Sigmoid colon (tissue), 7 donors: Measurements from ENCODE around the gene ALPG. TPM values are rescaled to one million over a fixed set of nuclear protein-coding genes. Genes with fewer than 3 reads are reported as not detected.
"Not testable (repeated sequence)": the region's sequence is repeated elsewhere in the genome, so short reads cannot be mapped to it uniquely, and the experiment has no call there.

Experiments
- DNase-seq: peaks from one replicate; pipeline ENCODE4 v3.0.0-alpha.2; 2019
- H3K27ac ChIP-seq, 4 donors: fragments of 200-600 bp; sonication (generic); one replicate each; pipeline ENCODE4 v1.5.1; 2016 to 2019; ENCODE audit warnings: mild to moderate bottlenecking in 1 of 4
- H3K27me3 ChIP-seq, 3 donors: fragments of 200-600 bp; sonication (generic); one replicate each; pipeline ENCODE4 v1.5.1; 2019; ENCODE audit warnings: mild to moderate bottlenecking in 1 of 3
- H3K36me3 ChIP-seq, 4 donors: fragments of 200-600 bp; sonication (generic); one replicate each; pipeline ENCODE4 v1.5.1; 2016 to 2019
- H3K4me1 ChIP-seq, 4 donors: fragments of 200-600 bp; sonication (generic); one replicate each; pipeline ENCODE4 v1.5.1; 2017 to 2019
- H3K4me3 ChIP-seq, 4 donors: fragments of 200-600 bp; sonication (generic); one replicate each; pipeline ENCODE4 v1.5.1; 2017 to 2019; ENCODE audit warnings: mild to moderate bottlenecking in 2 of 4, moderate library complexity in 1 of 4
- H3K9me3 ChIP-seq, 4 donors: fragments of 200-600 bp in 3 of 4; sonication (generic) in 3 of 4; one replicate each; pipeline versions ENCODE4 v1.5.1 to v1.6.1; 2013 to 2019
- CTCF ChIP-seq, 4 experiments: fragments of 450-650 bp in 3 of 4; fragments of 200-600 bp in 1 of 4; IDR thresholded peaks; one replicate each; pipeline ENCODE4 v1.5.1; 2016 to 2019; ENCODE audit warnings: antibody characterized with exemption in 4 of 4, mild to moderate bottlenecking in 3 of 4, moderate library complexity in 2 of 4
- EP300 ChIP-seq, 4 donors: sonication (generic); formaldehyde crosslinking; IDR thresholded peaks; one replicate each; pipeline ENCODE4 v1.6.1; 2017; ENCODE audit warnings: antibody characterized with exemption in 4 of 4
- POLR2A ChIP-seq, 2 donors: fragments of 450-650 bp; IDR thresholded peaks; one replicate each; pipeline ENCODE4 v1.6.1; 2016; ENCODE audit warnings: antibody characterized with exemption in 2 of 2, mild to moderate bottlenecking in 2 of 2, moderate library complexity in 2 of 2
- POLR2AphosphoS5 ChIP-seq, 4 donors: sonication (generic); formaldehyde crosslinking; IDR thresholded peaks; one replicate each; pipeline ENCODE4 v1.6.1; 2017; ENCODE audit warnings: antibody characterized with exemption in 4 of 4
- WGBS, 2 donors: extraction: QIAGEN DNeasy Blood & Tissue Kit; methylation state at CpG; one replicate each; pipeline ENCODE4 v1.1.7; 2013; 5-methylcytosine and 5-hydroxymethylcytosine counted together
- intact Hi-C: fragments of 100-400 bp; cut with DNase I; formaldehyde crosslinking; loops from one replicate; pipeline ENCODE4 v1.15.1; 2023
- polyA plus RNA-seq, 3 donors: library from polyadenylated mRNA; stranded (reverse); fragments of 200-250 nt; gene quantifications; one replicate each; pipeline ENCODE4 v1.2.3, GENCODE V29; 2013
- total RNA-seq, 4 donors: library from RNA; depleted of rRNA; stranded (reverse); fragments of >200 nt; gene quantifications; one replicate each; pipeline ENCODE4 v1.1.0, GENCODE V29; 2016
- donor health status: healthy with polysubstance abuse.
- donor health status: Bipolar disorder and iron deficiency.
- donor health status: healthy.

ALPG gene
- total and polyA plus RNA-seq, 7 donors: 0.10 TPM; not detected in 6

GRCh38 chr2:232377319-232377718 is 29.3 kb upstream of the ALPG start:
- peaks cover 3 to 22% (median 8%) of the 10 kb centered on the region in 3 donors for H3K27me3 ChIP-seq
- intact Hi-C loops: no loop called here
- H3K4me1 ChIP-seq: no peaks in the 10 kb centered on the region
- no peaks in the 10 kb centered on the region for H3K36me3 ChIP-seq
- DNase-seq: peak; percentile 22
- H3K4me3 ChIP-seq: no peak overlapping the region
- WGBS, 2 donors: 92 to 94% methylated on average over 7 of the region's 7 CpGs
- H3K9me3 ChIP-seq: no peaks in the 10 kb centered on the region
- H3K27ac ChIP-seq: no peak overlapping the region
- no peak for TF ChIP-seq POLR2A (IDR thresholded peaks at IDR 0.05)
- TF ChIP-seq EP300 (IDR thresholded peaks at IDR 0.05): no peak
- no peak for TF ChIP-seq POLR2AphosphoS5 (IDR thresholded peaks at IDR 0.05)
- no peak for TF ChIP-seq CTCF (IDR thresholded peaks at IDR 0.05)

GRCh38 chr2:232377841-232378734 is 28.6 kb upstream of the ALPG start:
- H3K27me3 ChIP-seq: peaks cover 3 to 30% (median 16%) of the 10 kb centered on the region in 3 donors

GRCh38 chr2:232378735-232379151 is 27.9 kb upstream of the ALPG start, which contains the start of gene ALPP:
Gene ALPP, plus strand, starts transcription at chr2:232378751. Its CDS starts 52 bp downstream, at chr2:232378803.
- H3K27me3 ChIP-seq: peaks cover 3 to 36% (median 19%) of the 10 kb centered on the region in 3 donors
- H3K4me1 ChIP-seq, H3K4me3 ChIP-seq, H3K36me3 ChIP-seq, intact Hi-C loops, H3K27ac ChIP-seq, H3K9me3 ChIP-seq: not testable (repeated sequence)
- WGBS, 2 donors: 78 to 88% methylated on average over 12 of the region's 12 CpGs
- DNase-seq: peak; percentile 42

More at GRCh38 chr2:232377841-232378734, 28.6 kb upstream of the ALPG start:
- H3K4me1 ChIP-seq: no peaks in the 10 kb centered on the region
- WGBS, 2 donors: 70 to 74% methylated on average over 17 of the region's 17 CpGs
- no peak for TF ChIP-seq POLR2AphosphoS5 (IDR thresholded peaks at IDR 0.05)
- TF ChIP-seq CTCF (IDR thresholded peaks at IDR 0.05): no peak
- TF ChIP-seq POLR2A (IDR thresholded peaks at IDR 0.05): no peak
- TF ChIP-seq EP300 (IDR thresholded peaks at IDR 0.05): no peak
- H3K9me3 ChIP-seq: no peaks in the 10 kb centered on the region
- intact Hi-C loops: no loop called here
- H3K36me3 ChIP-seq: no peaks in the 10 kb centered on the region
- DNase-seq: peak; percentile 50
- H3K4me3 ChIP-seq: no peak overlapping the region
- H3K27ac ChIP-seq: no peak overlapping the region

- H3K27me3 ChIP-seq: peaks cover 3 to 47% (median 19%) of the 10 kb centered on the region in 3 donors
- peak; percentile 61 for DNase-seq
- 83 to 89% methylated on average over 41 of the region's 41 CpGs for WGBS, 2 donors
These were observed 26.7 kb upstream of the ALPG start for GRCh38 chr2:232379610-232380590.

GRCh38 chr2:232381204-232382031 is 25.2 kb upstream of the ALPG start:
- H3K4me1 ChIP-seq, H3K4me3 ChIP-seq, H3K36me3 ChIP-seq, H3K9me3 ChIP-seq, intact Hi-C loops, H3K27ac ChIP-seq: not testable (repeated sequence)
- peak; percentile 34 for DNase-seq
- WGBS, 2 donors: 38 to 45% methylated on average over 59 of the region's 59 CpGs
- peaks cover 3 to 60% (median 23%) of the 10 kb centered on the region in 3 donors for H3K27me3 ChIP-seq

More at GRCh38 chr2:232379610-232380590, 26.7 kb upstream of the ALPG start:
- intact Hi-C loops, H3K4me3 ChIP-seq, H3K9me3 ChIP-seq, H3K4me1 ChIP-seq, H3K36me3 ChIP-seq, H3K27ac ChIP-seq: not testable (repeated sequence)
